Ascending aorta (tissue), 2 donors: ENCODE data around the gene CDIPT. TPM values are rescaled to one million over a fixed set of nuclear protein-coding genes. Genes with fewer than 3 reads are reported as not detected.
"Not testable (repeated sequence)": the region's sequence is repeated elsewhere in the genome, so short reads cannot be mapped to it uniquely, and the experiment has no call there.

Experiments used
- DNase-seq, 2 donors: peaks; one replicate each; pipeline ENCODE4 v3.0.0-alpha.2; 2019; ENCODE audit warnings: low spot score in 2 of 2
- H3K27ac ChIP-seq, 2 donors: fragments of 200-600 bp; sonication (generic); one replicate each; pipeline ENCODE4 v1.5.1; 2016 to 2017; ENCODE audit warnings: mild to moderate bottlenecking in 1 of 2
- H3K27me3 ChIP-seq: fragments of 200-600 bp; sonication (generic); one replicate; pipeline ENCODE4 v1.5.1; 2017
- H3K36me3 ChIP-seq, 2 donors: fragments of 200-600 bp; sonication (generic); one replicate each; pipeline ENCODE4 v1.5.1; 2016
- H3K4me1 ChIP-seq, 2 donors: fragments of 200-600 bp; sonication (generic); one replicate each; pipeline ENCODE4 v1.5.1; 2016 to 2017; ENCODE audit warnings: mild to moderate bottlenecking in 1 of 2
- H3K4me3 ChIP-seq, 2 donors: fragments of 200-600 bp; sonication (generic); one replicate each; pipeline ENCODE4 v1.5.1; 2016 to 2017; ENCODE audit warnings: mild to moderate bottlenecking in 1 of 2
- H3K9me3 ChIP-seq, 2 donors: fragments of 200-600 bp; sonication (generic); one replicate each; pipeline ENCODE4 v1.5.1; 2016
- intact Hi-C: fragments of 100-400 bp; cut with DNase I; formaldehyde crosslinking; loops from one replicate; pipeline ENCODE4 v1.15.1; 2023
- total RNA-seq: library from RNA; depleted of rRNA; stranded (reverse); fragments of >200 nt; gene quantifications from one replicate; pipeline ENCODE4 v1.1.0, GENCODE V29; 2016
- TF ChIP-seq, protein P1 (sequence below), 3 experiments: fragments of 200-600 bp in 2 of 3; fragments of 450-650 bp in 1 of 3; sonication (generic) in 2 of 3; IDR thresholded peaks; one replicate each; pipeline ENCODE4 v1.5.1; 2016 to 2019; ENCODE audit warnings: antibody characterized with exemption in 3 of 3, mild to moderate bottlenecking in 1 of 3, moderate library complexity in 1 of 3

Gene CDIPT
- total RNA-seq, 1 donor from 2014 or later: 174 TPM

DNA sequence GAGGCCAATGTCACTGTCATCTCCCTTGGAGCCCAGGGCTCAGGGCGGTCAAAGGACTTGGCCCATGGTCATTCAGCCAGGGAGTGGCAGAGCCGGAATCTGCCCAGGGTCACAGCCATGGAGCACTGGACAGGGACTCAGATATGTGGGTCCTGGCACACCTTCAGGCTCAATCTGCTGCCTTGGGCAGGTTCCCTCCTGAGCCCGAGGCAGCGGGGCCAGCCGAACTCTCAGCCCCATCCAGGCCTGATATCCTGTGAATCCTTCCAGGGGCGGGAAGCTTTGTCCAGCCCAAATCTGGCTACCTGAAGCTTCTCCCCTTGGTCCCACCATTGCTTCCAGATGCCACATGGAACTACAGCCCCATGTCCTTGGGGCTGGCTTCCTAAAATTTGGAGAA lies 12.2 kb upstream of the CDIPT start:
- TF ChIP-seq, protein P1, sequence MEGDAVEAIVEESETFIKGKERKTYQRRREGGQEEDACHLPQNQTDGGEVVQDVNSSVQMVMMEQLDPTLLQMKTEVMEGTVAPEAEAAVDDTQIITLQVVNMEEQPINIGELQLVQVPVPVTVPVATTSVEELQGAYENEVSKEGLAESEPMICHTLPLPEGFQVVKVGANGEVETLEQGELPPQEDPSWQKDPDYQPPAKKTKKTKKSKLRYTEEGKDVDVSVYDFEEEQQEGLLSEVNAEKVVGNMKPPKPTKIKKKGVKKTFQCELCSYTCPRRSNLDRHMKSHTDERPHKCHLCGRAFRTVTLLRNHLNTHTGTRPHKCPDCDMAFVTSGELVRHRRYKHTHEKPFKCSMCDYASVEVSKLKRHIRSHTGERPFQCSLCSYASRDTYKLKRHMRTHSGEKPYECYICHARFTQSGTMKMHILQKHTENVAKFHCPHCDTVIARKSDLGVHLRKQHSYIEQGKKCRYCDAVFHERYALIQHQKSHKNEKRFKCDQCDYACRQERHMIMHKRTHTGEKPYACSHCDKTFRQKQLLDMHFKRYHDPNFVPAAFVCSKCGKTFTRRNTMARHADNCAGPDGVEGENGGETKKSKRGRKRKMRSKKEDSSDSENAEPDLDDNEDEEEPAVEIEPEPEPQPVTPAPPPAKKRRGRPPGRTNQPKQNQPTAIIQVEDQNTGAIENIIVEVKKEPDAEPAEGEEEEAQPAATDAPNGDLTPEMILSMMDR (IDR thresholded peaks at IDR 0.05): no peak
- no peak for DNase-seq
- intact Hi-C loops: no loop called here
- peaks cover 18% of the 10 kb centered on the region for H3K27me3 ChIP-seq
- H3K27ac ChIP-seq: no peak overlapping the region
- peaks cover 0 to 4% of the 10 kb centered on the region in 2 donors for H3K4me1 ChIP-seq
- no peak overlapping the region for H3K4me3 ChIP-seq
- H3K9me3 ChIP-seq: no peaks in the 10 kb centered on the region
- H3K36me3 ChIP-seq: no peaks in the 10 kb centered on the region

DNA sequence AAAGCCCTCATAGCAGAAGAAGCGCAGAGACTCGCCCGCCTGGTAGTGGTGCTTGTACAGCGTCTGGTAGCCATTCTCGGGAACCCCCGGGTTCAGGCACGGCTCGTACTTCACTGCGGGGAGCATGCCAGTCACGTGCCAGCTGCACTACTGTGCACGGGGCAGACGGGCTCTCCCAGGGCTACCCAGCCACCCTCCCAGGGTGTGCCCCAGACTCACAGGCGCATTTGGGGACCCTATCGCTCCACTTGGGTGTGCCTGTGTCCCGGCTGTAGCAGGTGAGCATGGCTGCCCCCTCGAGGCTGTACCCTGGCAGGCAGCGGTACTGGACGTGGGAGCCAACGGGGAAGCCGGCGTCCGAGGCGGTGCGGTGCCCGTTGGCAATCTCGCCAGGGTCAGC lies 10.3 kb upstream of the CDIPT start:
- Histone ChIP-seq H3K36me3 (no peaks in the 10 kb centered on the region), H3K4me1 (peaks cover 0 to 4% of the 10 kb centered on the region in 2 donors), H3K27me3 (peaks cover 18% of the 10 kb centered on the region), H3K9me3 (no peaks in the 10 kb centered on the region), H3K4me3 (no peak overlapping the region), H3K27ac (no peak overlapping the region)
- intact Hi-C loops: no loop called here
- no peak for DNase-seq
- TF ChIP-seq, protein P1 (IDR thresholded peaks at IDR 0.05): no peak

DNA sequence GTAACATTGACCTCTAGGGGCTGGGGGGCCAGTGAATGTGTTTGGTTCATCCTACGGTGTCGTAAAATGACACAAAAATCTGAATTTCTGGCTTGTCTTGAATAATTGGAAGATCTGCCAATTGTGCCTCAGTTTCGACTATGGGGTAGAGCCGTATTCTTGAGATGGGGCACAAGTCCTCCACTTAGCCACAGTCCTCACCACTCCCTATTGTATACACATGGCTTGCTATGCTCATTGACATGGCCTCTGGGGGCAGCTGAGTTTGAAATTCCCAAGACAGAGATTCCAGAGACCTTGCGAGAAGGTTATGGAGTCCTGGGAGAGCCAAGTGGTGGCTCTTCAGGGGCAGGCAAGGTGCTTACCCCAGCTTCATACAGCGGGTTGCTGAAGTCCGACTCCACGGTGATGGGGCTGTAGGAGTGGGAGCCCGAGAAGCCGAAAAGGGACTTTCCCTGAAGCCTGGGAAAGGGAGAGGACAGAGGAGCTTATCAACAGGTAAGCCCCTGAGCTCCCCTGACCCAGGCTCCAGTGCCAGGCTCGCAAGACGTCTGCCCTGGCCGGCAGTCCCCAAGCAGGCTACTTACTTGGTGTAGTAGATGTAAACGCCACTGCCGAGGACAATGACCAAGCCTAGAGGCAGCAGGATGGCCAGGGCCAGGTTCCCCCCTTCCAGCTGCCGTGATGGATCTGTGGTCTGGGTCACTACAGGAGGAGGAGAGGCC lies 9.0 kb upstream of the CDIPT start:
- Histone ChIP-seq H3K4me3 (no peak overlapping the region), H3K27ac (no peak overlapping the region), H3K9me3 (no peaks in the 10 kb centered on the region), H3K36me3 (no peaks in the 10 kb centered on the region), H3K4me1 (peaks cover 0 to 1% of the 10 kb centered on the region in 2 donors), H3K27me3 (peaks cover 10% of the 10 kb centered on the region)
- TF ChIP-seq, protein P1 (IDR thresholded peaks at IDR 0.05): no peak
- intact Hi-C loops: no loop called here
- DNase-seq: no peak

DNA sequence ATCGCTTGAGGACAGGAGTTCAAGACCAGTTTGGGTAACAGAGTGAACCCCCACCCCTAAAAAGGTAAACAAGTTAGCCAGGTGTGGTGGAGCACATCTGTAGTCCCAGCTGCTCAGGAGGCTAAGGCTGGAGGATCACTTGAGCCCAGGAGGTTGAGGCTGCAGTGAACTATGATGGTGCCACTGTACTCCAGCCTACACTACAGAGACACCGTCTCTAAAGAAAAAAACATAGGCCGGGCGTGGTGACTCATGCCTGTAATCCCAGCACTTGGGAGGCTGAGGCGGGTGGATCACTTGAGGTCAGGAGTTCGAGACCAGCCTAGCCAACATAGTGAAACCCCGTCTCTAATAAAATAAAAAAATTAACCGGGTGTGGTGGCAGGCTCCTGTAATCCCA lies 6.0 kb upstream of the CDIPT start:
- H3K9me3 ChIP-seq, H3K4me1 ChIP-seq, intact Hi-C loops, DNase-seq, H3K4me3 ChIP-seq, H3K36me3 ChIP-seq, H3K27me3 ChIP-seq, H3K27ac ChIP-seq: not testable (repeated sequence)

DNA sequence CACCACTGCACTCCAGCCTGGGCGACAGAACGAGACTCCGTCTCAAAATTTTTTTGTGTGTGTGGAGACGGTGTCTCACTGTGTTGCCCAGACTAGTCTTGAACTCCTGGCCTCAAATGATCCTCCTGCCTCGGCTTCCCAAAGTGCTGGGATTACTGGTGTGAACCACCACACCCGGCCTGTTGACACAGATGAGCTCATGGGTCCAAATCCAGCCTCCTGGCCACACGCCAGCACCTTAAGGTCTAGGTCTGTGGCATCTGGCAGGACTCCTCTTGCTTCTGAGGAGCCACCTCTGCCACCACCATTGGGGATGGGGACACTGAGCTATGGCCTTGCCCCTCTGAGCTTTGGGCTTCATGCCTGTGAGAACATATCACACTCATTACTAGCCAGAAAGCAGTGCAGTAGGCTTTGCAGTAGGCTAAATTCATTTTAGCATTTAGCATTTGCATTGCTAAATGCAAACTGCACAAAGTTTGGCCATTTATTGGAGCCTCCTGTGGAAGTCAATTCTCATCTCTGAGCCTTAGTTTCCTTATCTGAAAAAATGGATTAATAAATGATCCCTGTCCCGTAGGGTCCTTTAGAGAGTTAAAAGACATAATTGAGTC lies 5.5 kb upstream of the CDIPT start:
- Histone ChIP-seq H3K4me1 (no peaks in the 10 kb centered on the region), H3K27ac (no peak overlapping the region), H3K36me3 (no peaks in the 10 kb centered on the region), H3K4me3 (no peak overlapping the region), H3K9me3 (no peaks in the 10 kb centered on the region), H3K27me3 (no peaks in the 10 kb centered on the region)
- no peak for DNase-seq
- intact Hi-C loops: no loop called here
- TF ChIP-seq, protein P1 (IDR thresholded peaks at IDR 0.05): no peak

DNA sequence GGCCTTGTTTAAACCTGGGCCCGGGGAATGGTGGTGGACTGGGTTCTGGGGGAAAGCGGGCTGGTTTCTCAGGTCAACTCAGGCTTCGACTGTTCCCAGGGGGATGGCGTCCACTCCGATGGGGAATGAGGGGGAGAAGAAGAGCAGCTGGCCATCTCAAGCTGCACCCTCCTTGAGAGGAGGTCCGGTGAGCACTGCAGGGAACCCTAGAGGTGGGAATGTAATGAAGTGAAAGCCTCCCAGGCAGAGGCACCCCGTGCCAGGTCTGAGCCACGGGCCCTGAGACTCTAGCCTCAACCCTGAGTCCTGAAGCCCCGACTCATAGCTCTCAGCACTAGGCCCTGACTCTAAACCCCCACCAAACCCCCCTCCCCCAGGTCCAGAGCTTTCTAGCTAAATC lies 1.2 kb upstream of the CDIPT start:
- Histone ChIP-seq H3K36me3 (peaks cover 11 to 19% of the 10 kb centered on the region in 2 donors), H3K9me3 (no peaks in the 10 kb centered on the region), H3K4me3 (no peak overlapping the region), H3K4me1 (peaks cover 4 to 16% of the 10 kb centered on the region in 2 donors), H3K27ac (no peak overlapping the region), H3K27me3 (no peaks in the 10 kb centered on the region)
- TF ChIP-seq, protein P1 (IDR thresholded peaks at IDR 0.05): no peak
- intact Hi-C loops: loop anchor here (5.0 kb wide), 1 partner anchor 108 kb away; the partner anchor contains the start of gene TAOK2
- no peak for DNase-seq
